HG02981 (cell line): Measurements from ENCODE around the gene ITM2B.

Experiments
- ATAC-seq: cut with Tn5 transposase; IDR thresholded peaks from one replicate; pipeline ENCODE4 v1.9.1; 2021; ENCODE audit warnings: mild to moderate bottlenecking, moderate library complexity; ENCODE audit not compliant: unreplicated experiment

The ITM2B gene

GRCh38 chr13:48255954-48256353 is 22.9 kb downstream of the ITM2B start:
- no peak for ATAC-seq

DNA sequence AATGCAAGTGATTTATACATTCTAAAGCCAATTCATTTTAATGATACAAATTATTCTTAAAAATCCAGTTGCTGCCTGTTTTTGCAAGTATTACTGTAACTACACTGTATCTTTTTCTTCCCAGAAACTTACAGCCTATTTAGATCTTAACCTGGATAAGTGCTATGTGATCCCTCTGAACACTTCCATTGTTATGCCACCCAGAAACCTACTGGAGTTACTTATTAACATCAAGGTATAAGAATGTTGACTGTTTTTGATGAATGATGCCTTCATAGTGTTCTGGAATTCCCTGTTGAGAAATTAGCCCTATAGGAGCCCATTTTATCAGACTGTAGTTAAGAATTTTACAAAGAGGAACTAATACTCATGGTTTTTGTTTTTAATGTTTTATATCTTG is 25.0 kb downstream of the ITM2B start:
- ATAC-seq, result no peak

- no peak for ATAC-seq
Measured at GRCh38 chr13:48258430-48258829, 25.4 kb downstream of the ITM2B start.

- ATAC-seq, result no peak
Measured at GRCh38 chr13:48260970-48261369, 28.0 kb downstream of the ITM2B start.

DNA sequence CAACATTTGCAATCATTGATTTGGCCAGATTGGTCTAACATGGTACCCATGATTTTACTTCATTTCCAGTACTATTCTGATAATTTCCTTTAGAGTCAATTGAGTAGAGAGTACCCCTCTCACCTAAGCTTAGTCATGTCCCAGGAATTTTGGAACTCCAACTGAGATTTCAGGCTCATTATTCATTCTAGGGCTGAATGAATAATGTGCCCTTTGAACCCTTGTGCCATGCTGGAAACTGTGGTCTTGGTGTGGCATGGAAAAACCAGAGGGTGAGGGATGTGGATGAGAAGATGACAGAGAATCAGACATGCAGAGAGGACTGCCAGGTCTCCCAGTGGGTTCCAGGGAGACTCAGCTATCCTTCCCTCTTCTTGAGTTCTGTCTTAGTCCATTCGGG is 30.2 kb downstream of the ITM2B start:
- ATAC-seq, result no peak

DNA sequence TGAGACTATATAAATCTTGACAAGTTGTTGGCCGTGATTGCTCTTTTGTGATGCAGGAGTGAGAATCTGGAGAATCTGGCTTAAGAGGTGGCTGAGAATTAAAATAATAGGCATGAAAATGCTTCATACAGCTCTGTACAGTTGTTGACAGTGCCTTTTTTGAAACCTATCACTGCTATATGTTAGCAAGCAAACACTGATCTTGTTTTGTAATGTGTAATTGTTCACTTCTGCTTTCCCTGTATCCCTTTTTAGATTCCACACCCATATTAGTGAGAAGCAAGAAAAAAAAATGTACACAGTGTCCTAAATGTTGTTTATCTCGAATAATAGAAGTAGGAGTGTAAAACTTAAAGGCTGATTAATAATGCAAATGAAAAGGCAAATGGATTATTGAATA is 31.1 kb downstream of the ITM2B start:
- no peak for ATAC-seq

- ATAC-seq, result no peak
Measured at GRCh38 chr13:48265217-48265815, 32.3 kb downstream of the ITM2B start.

DNA sequence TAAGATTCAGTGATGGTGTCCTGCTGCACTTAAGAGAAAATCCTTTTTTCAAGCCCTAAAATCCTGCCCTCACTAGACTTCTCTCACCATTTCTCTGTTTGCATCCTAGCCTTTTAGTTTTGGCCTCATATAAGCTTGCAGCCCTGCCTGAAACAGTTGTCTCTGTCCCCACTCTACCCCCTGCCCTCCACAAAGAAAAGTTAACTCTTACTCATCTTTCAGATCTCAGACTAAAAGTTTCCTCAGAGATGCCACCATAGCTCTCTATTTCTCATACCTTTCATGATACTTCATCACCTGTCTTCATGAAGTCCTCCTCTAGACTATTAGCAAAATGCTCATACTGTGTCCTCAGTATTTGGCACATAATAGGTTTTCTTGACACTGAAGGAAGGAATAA is 33.1 kb downstream of the ITM2B start:
- ATAC-seq, result no peak

DNA sequence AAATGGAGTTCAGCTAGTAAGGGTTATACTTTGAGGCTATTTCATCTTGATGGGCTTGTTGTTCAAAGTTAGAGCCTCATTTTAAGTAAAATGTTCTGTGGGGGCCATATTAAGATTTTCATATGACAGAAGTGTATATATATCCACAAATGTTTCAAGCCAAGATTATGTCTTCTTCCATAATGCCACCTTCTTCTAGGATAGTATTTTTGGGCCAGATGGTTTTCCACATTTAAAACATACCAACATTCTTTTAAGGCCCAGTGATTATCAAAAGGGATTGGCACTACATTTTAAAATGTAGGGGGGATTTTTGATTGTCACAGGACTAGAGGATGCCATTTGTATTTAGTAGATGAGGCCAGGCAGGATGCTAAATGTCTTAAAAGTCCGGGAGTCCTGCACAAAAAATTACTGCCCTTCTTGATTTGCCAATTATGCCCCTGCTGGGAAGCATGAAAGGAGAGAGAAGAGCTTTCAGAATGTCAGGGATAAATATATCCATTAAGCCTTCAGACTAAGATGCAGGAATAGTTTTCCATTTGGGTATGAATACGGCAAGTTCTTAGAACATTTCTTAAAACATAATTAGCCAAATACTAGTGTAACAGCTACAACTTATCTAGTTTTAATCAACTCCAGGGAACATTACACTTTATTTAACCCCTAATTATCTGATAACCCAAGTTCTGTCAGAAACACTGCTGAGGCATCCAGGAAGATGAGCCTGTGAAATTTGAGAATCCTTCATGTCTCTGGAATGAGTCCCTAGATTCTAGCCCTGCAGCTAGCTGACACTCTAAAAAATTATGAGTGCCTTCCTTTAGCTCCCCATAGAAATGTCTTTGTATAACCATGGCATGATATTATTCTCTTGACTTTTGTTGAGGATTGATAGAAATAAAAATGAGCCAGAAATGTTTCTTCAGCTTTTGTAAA is 34.0 kb downstream of the ITM2B start:
- ATAC-seq, result no peak

GRCh38 chr13:48268019-48268418 is 35.0 kb downstream of the ITM2B start:
- ATAC-seq, result no peak

DNA sequence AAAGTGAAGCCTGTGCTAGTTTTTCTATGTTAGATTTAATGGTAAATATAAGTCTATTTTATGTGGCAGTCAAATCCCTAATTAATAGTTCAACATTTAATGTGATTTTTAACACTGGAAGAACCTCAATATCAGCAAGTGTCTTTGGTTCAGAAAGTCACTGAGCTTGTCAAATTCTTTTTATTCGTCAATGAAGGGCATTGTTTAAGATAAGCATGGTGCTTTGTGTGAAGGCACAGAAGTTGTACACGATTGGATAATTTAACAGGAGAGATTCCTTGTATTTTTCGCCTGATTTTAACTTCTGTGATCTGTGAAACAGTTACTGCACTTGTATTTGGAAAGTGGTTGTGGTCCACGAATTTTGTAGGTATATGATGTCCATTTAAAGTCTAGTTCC is 40.3 kb downstream of the ITM2B start:
- ATAC-seq, result no peak

DNA sequence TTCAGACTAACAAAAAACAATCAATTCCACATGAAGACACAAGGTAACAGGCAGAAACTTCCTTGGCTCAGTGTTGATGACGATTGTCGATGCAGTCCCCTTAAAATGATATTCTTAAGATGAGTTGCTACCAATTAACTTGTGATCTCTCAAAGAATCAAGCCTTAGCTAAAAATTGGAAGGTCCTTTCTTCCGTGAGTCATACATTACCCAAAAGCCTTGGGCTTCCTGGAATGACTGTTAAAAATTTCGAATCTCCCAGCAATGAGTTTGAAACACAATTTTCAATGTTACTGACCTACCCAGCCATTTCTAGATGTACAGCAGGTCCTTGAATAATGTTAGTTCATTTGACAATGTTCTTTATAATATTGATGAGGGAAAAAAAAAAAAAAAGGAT is 42.5 kb downstream of the ITM2B start:
- ATAC-seq, result no peak

DNA sequence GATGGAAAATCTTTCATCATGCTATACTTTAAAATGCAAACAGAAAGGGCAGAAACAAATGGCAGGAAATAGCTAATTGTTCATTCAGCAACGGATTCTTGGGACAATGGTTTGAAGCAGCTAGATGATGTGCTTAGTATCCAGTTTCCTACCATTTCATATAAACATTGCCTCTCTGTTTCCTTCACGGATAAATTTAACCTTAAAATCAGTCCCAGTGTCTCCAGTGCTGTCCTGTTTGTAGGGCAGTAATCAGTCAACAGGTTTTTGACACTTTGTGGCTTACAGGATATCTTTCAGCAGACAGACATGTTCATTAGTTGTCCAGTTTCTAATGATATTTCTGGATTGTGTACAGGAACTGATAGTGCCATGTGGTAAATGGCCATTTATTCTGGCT is 45.8 kb downstream of the ITM2B start:
- no peak for ATAC-seq

DNA sequence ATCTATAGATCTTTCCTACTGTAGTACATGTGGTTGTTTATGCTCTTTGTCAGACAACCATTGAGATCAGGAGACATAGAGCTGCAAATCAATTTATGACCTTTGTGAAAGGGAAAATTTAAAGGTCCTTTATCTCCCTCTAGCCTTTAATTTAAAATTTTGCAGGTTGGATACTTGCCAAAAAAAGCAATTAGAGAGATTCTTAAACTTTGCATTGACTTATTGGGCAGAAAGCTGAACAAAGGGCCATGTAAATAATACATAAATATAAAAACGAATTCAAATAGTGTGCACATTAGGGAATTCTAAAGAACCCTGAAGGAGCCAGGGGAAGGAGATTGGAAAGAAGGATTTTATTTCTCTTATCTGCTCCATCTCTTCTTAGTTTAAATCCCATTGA is 48.5 kb downstream of the ITM2B start:
- ATAC-seq, result no peak

DNA sequence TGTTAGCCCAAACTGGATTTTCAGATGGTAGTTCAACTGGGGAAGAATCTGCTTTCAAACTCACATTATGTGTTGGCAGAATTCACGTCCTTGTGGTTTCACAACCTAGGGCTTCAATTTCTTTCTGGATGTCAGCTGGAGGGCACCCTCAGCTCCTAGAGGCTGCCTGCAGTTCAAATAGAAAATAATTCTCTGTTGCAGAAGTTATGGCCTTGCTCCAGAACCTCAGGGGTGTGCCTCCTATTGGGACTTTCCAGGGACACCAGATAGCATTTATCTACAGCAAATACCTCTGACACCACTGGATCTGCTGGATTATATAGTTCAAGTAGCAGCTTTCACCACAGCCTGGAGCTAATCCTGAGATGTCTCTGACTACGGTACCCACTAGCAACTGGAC is 58.7 kb downstream of the ITM2B start:
- ATAC-seq, result no peak

DNA sequence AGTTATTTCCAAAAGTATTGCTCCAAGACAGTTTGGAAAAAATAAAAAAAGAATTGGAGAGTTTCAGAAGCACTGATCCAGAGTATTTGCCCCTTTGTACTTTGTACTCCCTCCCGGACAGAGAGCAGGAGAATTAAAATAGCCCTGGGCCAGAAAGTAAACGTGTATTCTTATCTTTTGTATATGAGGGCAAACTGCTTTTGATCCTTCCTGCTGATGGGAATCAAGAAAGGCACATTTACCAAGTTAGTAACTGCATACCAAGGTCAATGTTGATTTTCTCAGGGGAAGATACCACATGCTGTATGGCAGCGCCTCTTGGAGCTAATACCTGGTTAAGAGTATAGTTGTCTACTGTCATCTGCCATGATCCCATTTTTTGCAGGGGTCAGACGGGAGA is 59.6 kb downstream of the ITM2B start:
- ATAC-seq, result no peak

GRCh38 chr13:48294653-48295052 is 61.6 kb downstream of the ITM2B start:
- ATAC-seq, result no peak

DNA sequence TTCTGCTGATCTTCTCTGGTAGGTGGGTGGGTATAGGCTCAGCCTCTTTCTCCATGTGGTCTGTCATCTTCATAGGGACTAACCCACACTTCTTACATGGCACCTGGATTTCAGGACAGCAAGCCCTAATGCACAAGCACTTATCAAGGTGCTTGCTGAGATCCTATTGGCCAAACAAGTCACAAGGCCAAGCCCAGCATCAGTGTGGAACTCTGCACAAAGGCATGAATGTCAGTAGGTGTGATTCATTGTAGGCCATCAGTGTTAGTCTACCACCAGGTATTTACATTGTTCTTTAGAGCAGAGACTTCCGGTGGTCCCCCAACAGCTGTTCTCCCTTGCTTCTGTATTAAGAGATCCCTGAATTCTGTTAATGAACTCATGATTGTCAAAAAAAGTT is 62.3 kb downstream of the ITM2B start:
- ATAC-seq, result no peak

GRCh38 chr13:48296528-48296927 is 63.5 kb downstream of the ITM2B start:
- ATAC-seq, result peak; percentile 75

- ATAC-seq, result no peak
Measured at GRCh38 chr13:48297131-48297786, 64.3 kb downstream of the ITM2B start.

GRCh38 chr13:48299591-48299990 is 66.6 kb downstream of the ITM2B start:
- no peak for ATAC-seq

DNA sequence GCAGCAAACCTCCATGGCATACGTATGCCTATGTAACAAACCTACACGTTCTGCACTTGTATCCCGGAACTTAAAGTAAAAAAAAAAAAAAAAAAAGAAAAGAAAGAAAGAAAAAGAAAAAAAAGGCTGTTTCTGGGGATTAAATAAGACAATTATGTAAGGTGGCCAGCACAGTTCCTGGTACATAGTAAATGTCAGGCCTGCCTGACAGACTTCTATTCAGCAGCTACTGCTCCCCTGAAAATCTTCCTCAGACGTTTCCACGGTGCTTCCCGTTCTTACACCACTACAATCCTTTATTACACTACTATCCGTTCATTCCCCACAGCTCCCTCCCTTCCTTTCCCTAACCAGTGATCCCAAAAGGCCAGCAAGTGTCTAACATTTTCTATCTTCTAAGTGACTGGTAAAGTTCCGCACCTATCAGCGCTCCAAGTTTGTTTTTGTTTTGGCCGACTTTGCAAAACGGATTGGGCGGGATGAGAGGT is 69.9 kb downstream of the ITM2B start:
- ATAC-seq, result peak; percentile 6
